HG03342 (cell line): Measurements from ENCODE around the gene ZNF605.
A peak's percentile ranks its signal among the peaks of the same experiment; 100 is the strongest.
"Not testable (repeated sequence)": the region's sequence is repeated elsewhere in the genome, so short reads cannot be mapped to it uniquely, and the experiment has no call there.

ENCODE experiments used
- ATAC-seq: cut with Tn5 transposase; IDR thresholded peaks from one replicate; pipeline ENCODE4 v1.9.1; 2021; ENCODE audit warnings: mild to moderate bottlenecking, moderate library complexity; ENCODE audit not compliant: unreplicated experiment

The ZNF605 gene

GRCh38 chr12:132908145-132909029 lies 47.7 kb downstream of the ZNF605 start:
- ATAC-seq = peak; percentile 94

GRCh38 chr12:132907789-132908144 lies 48.3 kb downstream of the ZNF605 start:
- not testable (repeated sequence) for ATAC-seq

- ATAC-seq = no peak
Observed at GRCh38 chr12:132907216-132907615, 48.9 kb downstream of the ZNF605 start.

GRCh38 chr12:132904718-132905328 lies 51.3 kb downstream of the ZNF605 start:
- no peak for ATAC-seq

- no peak for ATAC-seq
Observed at GRCh38 chr12:132899033-132899432, 57.1 kb downstream of the ZNF605 start.

- no peak for ATAC-seq
Observed at GRCh38 chr12:132888852-132889251, 67.3 kb downstream of the ZNF605 start.

GRCh38 chr12:132887513-132888351 lies 68.4 kb downstream of the ZNF605 start, which contains the start of gene CHFR:
Gene CHFR, minus strand, starts transcription at chr12:132887605. Its CDS starts 277 bp downstream, at chr12:132887328.
- peak; percentile 97 for ATAC-seq

- peak; percentile 21 for ATAC-seq
Observed at GRCh38 chr12:132886529-132887477, 69.3 kb downstream of the ZNF605 start.

GRCh38 chr12:132881818-132882217 lies 74.3 kb downstream of the ZNF605 start:
- no peak for ATAC-seq

- ATAC-seq = not testable (repeated sequence)
Observed at GRCh38 chr12:132874620-132875019, 81.5 kb downstream of the ZNF605 start.

- no peak for ATAC-seq
Observed at GRCh38 chr12:132874175-132874574, 81.9 kb downstream of the ZNF605 start.

GRCh38 chr12:132873724-132874123 lies 82.4 kb downstream of the ZNF605 start:
- ATAC-seq = no peak

GRCh38 chr12:132872975-132873421 lies 83.1 kb downstream of the ZNF605 start:
- ATAC-seq = no peak

GRCh38 chr12:132872073-132872855 lies 83.8 kb downstream of the ZNF605 start:
- ATAC-seq = no peak

GRCh38 chr12:132869551-132869950 lies 86.6 kb downstream of the ZNF605 start:
- ATAC-seq = no peak
